SU-DHL-6 (cell line): ENCODE data around the gene GALR2.

Source experiments
- H2AFZ ChIP-seq: fragments of 200-600 bp; sonication (generic); 2 replicates; pipeline ENCODE4 v1.6.1; 2014; ENCODE audit warnings: low read depth, mild to moderate bottlenecking, moderate library complexity, mixed read lengths, antibody characterized with exemption, low read length; ENCODE audit not compliant: severe bottlenecking
- H3F3A ChIP-seq: fragments of 200-600 bp; shearing (Covaris generic); 2 replicates; pipeline ENCODE4 v1.6.0; 2016; ENCODE audit warnings: antibody characterized with exemption, mild to moderate bottlenecking; ENCODE audit not compliant: insufficient read depth
- H3K27ac ChIP-seq: fragments of 200-600 bp; sonication (generic); 2 replicates; pipeline ENCODE4 v1.5.1; 2016; ENCODE audit warnings: low read depth, mild to moderate bottlenecking, low read length, moderate library complexity, mixed read lengths
- H3K27me3 ChIP-seq: fragments of 200-600 bp; sonication (generic), shearing (Covaris generic); 2 replicates; pipeline ENCODE4 v1.6.0; 2014; ENCODE audit warnings: mild to moderate bottlenecking, low read length
- H3K36me3 ChIP-seq: fragments of 200-600 bp; sonication (generic); 2 replicates; pipeline ENCODE4 v1.6.1; 2014; ENCODE audit warnings: mild to moderate bottlenecking, low read length, mixed read lengths
- H3K4me2 ChIP-seq: fragments of 300-600, 200-600 bp; shearing (Covaris generic), sonication (generic); 2 replicates; pipeline ENCODE4 v1.6.0; 2014; ENCODE audit warnings: low read length, low read depth, mild to moderate bottlenecking; ENCODE audit not compliant: poor library complexity, severe bottlenecking
- H3K4me3 ChIP-seq: fragments of 200-600 bp; sonication (generic); 2 replicates; pipeline ENCODE4 v1.5.1; 2014; ENCODE audit warnings: antibody characterized with exemption, low read length, mild to moderate bottlenecking, mixed read lengths; ENCODE audit not compliant: insufficient read depth, poor library complexity, severe bottlenecking
- H3K79me2 ChIP-seq: fragments of 200-600 bp; sonication (generic); 2 replicates; pipeline ENCODE4 v1.6.1; 2014; ENCODE audit warnings: mild to moderate bottlenecking, low read length, moderate library complexity; ENCODE audit not compliant: insufficient read depth
- H3K9ac ChIP-seq: fragments of 200-600 bp; sonication (generic); 2 replicates; pipeline ENCODE4 v1.7.0; 2014; ENCODE audit warnings: mild to moderate bottlenecking, low read length
- H3K9me2 ChIP-seq: fragments of 200-600 bp; sonication (generic); replicated peaks from 2 replicates; pipeline ENCODE4 v1.6.1; 2014; ENCODE audit warnings: low read length; ENCODE audit not compliant: insufficient read depth
- H3K9me3 ChIP-seq: fragments of 200-600 bp; sonication (generic); 2 replicates; pipeline ENCODE4 v1.6.1; 2014; ENCODE audit warnings: low read length, mixed read lengths; ENCODE audit not compliant: insufficient read depth
- H4K20me1 ChIP-seq: fragments of 200-600 bp; sonication (generic); 2 replicates; pipeline ENCODE4 v1.6.1; 2014; ENCODE audit warnings: low read depth, mild to moderate bottlenecking, antibody characterized with exemption, low read length, moderate library complexity, mixed read lengths
- CTCF ChIP-seq: fragments of 200-600 bp; sonication (generic); IDR thresholded peaks from one replicate; pipeline ENCODE4 v1.5.1; 2017; ENCODE audit warnings: antibody characterized with exemption, mild to moderate bottlenecking, low read length, moderate library complexity; ENCODE audit not compliant: insufficient read depth, poor library complexity, severe bottlenecking
- EZH2phosphoT487 ChIP-seq: fragments of 200-600 bp; sonication (generic), shearing (Covaris generic); conservative IDR thresholded peaks from 2 replicates; pipeline ENCODE4 v1.6.1; 2018; ENCODE audit warnings: mild to moderate bottlenecking, antibody characterized with exemption, low read length, moderate library complexity, mixed read lengths

Gene GALR2

GRCh38 chr17:76088868-76089576 is 14.4 kb downstream of the GALR2 start:
- no peaks in the 10 kb centered on the region for H3K9me2 ChIP-seq
- no peak overlapping the region for H2AFZ ChIP-seq
- no peaks in the 10 kb centered on the region for H3K27me3 ChIP-seq
- no peak for TF ChIP-seq EZH2phosphoT487
- no peak for TF ChIP-seq CTCF
- no peaks in the 10 kb centered on the region for H3K36me3 ChIP-seq
- H3K79me2 ChIP-seq: no peaks in the 10 kb centered on the region
- H3K27ac ChIP-seq: no peak overlapping the region
- no peak overlapping the region for H3K4me3 ChIP-seq
- no peak overlapping the region for H3K9ac ChIP-seq
- no peaks in the 10 kb centered on the region for H3K9me3 ChIP-seq
- no peak overlapping the region for H3K4me2 ChIP-seq
- no peaks in the 10 kb centered on the region for H4K20me1 ChIP-seq
- H3F3A ChIP-seq: no peaks in the 10 kb centered on the region

- TF ChIP-seq EZH2phosphoT487 (no peak), CTCF (no peak)
- H3K27me3 ChIP-seq: no peaks in the 10 kb centered on the region
- no peaks in the 10 kb centered on the region for H3K36me3 ChIP-seq
- no peaks in the 10 kb centered on the region for H3K79me2 ChIP-seq
- no peak overlapping the region for H3K27ac ChIP-seq
- no peak overlapping the region for H3K9ac ChIP-seq
- no peak overlapping the region for H3K4me3 ChIP-seq
- H2AFZ ChIP-seq: no peak overlapping the region
- no peaks in the 10 kb centered on the region for H4K20me1 ChIP-seq
- H3K9me2 ChIP-seq: no peaks in the 10 kb centered on the region
- H3F3A ChIP-seq: no peaks in the 10 kb centered on the region
- H3K4me2 ChIP-seq: no peak overlapping the region
- no peaks in the 10 kb centered on the region for H3K9me3 ChIP-seq
These were observed 15.3 kb downstream of the GALR2 start for GRCh38 chr17:76089680-76090516.

GRCh38 chr17:76090517-76091129 is 16.0 kb downstream of the GALR2 start:
- no peak overlapping the region for H3K27ac ChIP-seq
- no peak overlapping the region for H3K9ac ChIP-seq
- no peak overlapping the region for H2AFZ ChIP-seq
- no peaks in the 10 kb centered on the region for H4K20me1 ChIP-seq
- H3K79me2 ChIP-seq: no peaks in the 10 kb centered on the region
- no peaks in the 10 kb centered on the region for H3K27me3 ChIP-seq
- H3K4me2 ChIP-seq: no peak overlapping the region
- no peaks in the 10 kb centered on the region for H3K9me3 ChIP-seq
- H3K9me2 ChIP-seq: no peaks in the 10 kb centered on the region
- no peaks in the 10 kb centered on the region for H3K36me3 ChIP-seq
- no peak overlapping the region for H3K4me3 ChIP-seq
- no peaks in the 10 kb centered on the region for H3F3A ChIP-seq
- TF ChIP-seq CTCF (no peak), EZH2phosphoT487 (no peak)
